Left cardiac atrium (tissue), 2 donors: ENCODE measurements around the gene PPY. TPM values are rescaled to one million over a fixed set of nuclear protein-coding genes. Genes with fewer than 3 reads are reported as not detected.

Source experiments
- total RNA-seq, 2 donors: library from RNA; stranded (reverse); fragmentation: NEBNext Ultra II Directional; extraction: Animal tissue kit (Norgen Biotek cat#: 25700); gene quantifications; one replicate each; pipeline ENCODE4 v1.2.1, GENCODE V29; 2021
- donor health status: DM: no; HTN: yes; CAD: no; lungs with severe emphysema.
- donor health status: DM: yes; HTN: yes; CAD: no.

PPY gene
- total RNA-seq, 2 donors from 2014 or later = not detected

Other genes with a start within 250 kb of the PPY start
- gene SOST, start 183.7 kb downstream of the PPY start, total RNA-seq = not detected
- gene DUSP3, start 163.5 kb downstream of the PPY start, total RNA-seq = 100 to 1,000 TPM; 149 to 204 TPM
- gene CFAP97D1, start 162.0 kb downstream of the PPY start, total RNA-seq = not detected
- 10 to 100 TPM; 30.7 to 74.2 TPM for gene MPP3, start 109.3 kb downstream of the PPY start, total RNA-seq
- 10 to 100 TPM; 14.5 to 15.0 TPM for gene CD300LG, start 95.3 kb downstream of the PPY start, total RNA-seq
- gene MPP2, start 34.9 kb downstream of the PPY start, total RNA-seq = 10 to 100 TPM; 10.7 to 15.9 TPM
- not detected for gene PYY, start 11.5 kb upstream of the PPY start, total RNA-seq
- gene NAGS, start 62.1 kb upstream of the PPY start, total RNA-seq = 1 to 10 TPM; 1.3 to 1.4 TPM
- gene TMEM101, start 72.5 kb upstream of the PPY start, total RNA-seq = 10 to 100 TPM; 16.1 to 17.5 TPM
- gene LSM12, start 124.2 kb upstream of the PPY start, total RNA-seq = 10 to 100 TPM; 39.4 to 57.5 TPM
- 10 to 100 TPM; 32.9 to 44.4 TPM for gene G6PC3, start 128.3 kb upstream of the PPY start, total RNA-seq
- gene HDAC5, start 181.2 kb upstream of the PPY start, total RNA-seq = 10 to 100 TPM; 39.2 to 57.9 TPM
- 1 to 10 TPM; 1.1 to 1.3 TPM for gene HROB, start 199.5 kb upstream of the PPY start, total RNA-seq
- 1 to 10 TPM; 4.9 to 8.7 TPM for gene ASB16, start 228.2 kb upstream of the PPY start, total RNA-seq
- 10 to 100 TPM; 22.5 to 23.1 TPM for gene TMUB2, start 244.5 kb upstream of the PPY start, total RNA-seq